ENCODE measurements around the gene RGS10. TPM values are rescaled to one million over a fixed set of nuclear protein-coding genes. Genes with fewer than 3 reads are reported as not detected.

The RGS10 gene
- total and polyA plus RNA-seq, 10 of the 15 experiments (the other 5 are each of a cell fraction or from before 2014, with no cell fraction given): 72.8 to 193 (median 127) TPM

DNA sequence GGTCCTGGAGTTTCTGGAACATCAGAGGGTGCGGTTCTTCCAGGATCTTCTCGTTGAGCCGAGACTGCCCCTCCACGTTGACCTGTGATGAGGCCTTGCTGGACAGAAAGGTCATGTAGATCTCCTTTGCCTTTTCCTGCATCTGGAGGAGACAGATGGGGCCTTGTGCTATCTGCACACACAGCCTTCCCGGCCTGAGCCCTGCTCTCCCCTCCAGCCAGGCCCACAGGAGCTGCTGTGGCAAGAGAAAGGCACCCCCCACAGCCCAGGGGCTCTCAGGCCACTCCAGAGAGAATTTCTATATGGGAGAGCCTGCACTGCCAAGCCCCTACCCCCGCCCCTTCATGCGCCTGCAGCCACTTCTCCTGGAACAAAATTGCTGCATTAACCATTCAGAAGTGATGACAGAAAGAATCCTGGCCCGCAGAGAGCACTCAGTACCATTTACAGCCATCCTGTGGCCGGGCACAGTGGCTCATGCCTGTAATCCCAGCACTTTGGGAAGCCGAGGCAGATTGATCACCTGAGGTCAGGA, 26.9 kb downstream of the RGS10 start (continued):
- TF ChIP-seq, protein P1, sequence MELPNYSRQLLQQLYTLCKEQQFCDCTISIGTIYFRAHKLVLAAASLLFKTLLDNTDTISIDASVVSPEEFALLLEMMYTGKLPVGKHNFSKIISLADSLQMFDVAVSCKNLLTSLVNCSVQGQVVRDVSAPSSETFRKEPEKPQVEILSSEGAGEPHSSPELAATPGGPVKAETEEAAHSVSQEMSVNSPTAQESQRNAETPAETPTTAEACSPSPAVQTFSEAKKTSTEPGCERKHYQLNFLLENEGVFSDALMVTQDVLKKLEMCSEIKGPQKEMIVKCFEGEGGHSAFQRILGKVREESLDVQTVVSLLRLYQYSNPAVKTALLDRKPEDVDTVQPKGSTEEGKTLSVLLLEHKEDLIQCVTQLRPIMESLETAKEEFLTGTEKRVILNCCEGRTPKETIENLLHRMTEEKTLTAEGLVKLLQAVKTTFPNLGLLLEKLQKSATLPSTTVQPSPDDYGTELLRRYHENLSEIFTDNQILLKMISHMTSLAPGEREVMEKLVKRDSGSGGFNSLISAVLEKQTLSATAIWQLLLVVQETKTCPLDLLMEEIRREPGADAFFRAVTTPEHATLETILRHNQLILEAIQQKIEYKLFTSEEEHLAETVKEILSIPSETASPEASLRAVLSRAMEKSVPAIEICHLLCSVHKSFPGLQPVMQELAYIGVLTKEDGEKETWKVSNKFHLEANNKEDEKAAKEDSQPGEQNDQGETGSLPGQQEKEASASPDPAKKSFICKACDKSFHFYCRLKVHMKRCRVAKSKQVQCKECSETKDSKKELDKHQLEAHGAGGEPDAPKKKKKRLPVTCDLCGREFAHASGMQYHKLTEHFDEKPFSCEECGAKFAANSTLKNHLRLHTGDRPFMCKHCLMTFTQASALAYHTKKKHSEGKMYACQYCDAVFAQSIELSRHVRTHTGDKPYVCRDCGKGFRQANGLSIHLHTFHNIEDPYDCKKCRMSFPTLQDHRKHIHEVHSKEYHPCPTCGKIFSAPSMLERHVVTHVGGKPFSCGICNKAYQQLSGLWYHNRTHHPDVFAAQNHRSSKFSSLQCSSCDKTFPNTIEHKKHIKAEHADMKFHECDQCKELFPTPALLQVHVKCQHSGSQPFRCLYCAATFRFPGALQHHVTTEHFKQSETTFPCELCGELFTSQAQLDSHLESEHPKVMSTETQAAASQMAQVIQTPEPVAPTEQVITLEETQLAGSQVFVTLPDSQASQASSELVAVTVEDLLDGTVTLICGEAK (IDR thresholded peaks at IDR 0.05; ENCODE audit: borderline replicate concordance): no peak
- TF ChIP-seq NR2C1 (IDR thresholded peaks at IDR 0.05) (no peak), EZH2 (IDR thresholded peaks at IDR 0.05; ENCODE audit: borderline replicate concordance, control insufficient read depth, low read depth, low read length) (no peak), TARDBP (IDR thresholded peaks at IDR 0.05; ENCODE audit: borderline replicate concordance) (no peak)
- TF ChIP-seq, protein P2, sequence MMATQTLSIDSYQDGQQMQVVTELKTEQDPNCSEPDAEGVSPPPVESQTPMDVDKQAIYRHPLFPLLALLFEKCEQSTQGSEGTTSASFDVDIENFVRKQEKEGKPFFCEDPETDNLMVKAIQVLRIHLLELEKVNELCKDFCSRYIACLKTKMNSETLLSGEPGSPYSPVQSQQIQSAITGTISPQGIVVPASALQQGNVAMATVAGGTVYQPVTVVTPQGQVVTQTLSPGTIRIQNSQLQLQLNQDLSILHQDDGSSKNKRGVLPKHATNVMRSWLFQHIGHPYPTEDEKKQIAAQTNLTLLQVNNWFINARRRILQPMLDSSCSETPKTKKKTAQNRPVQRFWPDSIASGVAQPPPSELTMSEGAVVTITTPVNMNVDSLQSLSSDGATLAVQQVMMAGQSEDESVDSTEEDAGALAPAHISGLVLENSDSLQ (IDR thresholded peaks at IDR 0.05): no peak

DNA sequence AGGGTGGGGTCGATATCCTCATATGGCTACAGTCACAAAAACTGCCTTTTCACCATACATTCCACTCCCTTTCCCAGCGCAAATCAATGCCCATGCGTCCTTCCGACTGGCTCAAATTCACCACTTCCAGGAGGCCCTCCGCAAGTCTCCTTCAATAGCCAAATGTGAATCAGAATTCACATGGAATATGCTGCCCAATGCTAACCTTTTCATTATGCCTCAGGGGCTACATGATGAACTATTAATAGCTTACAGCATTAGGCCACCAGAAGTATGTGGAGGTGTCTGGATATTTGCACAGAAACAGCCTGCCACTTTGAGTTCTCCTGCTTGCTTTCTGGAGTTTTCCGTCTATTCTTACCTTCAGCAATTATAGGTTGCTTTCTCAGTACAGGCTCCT, 27.7 kb downstream of the RGS10 start:
- no peak for TF ChIP-seq FOXK2 (IDR thresholded peaks at IDR 0.05)
- TF ChIP-seq ZNF622 (IDR thresholded peaks at IDR 0.05): no peak
- TF ChIP-seq EP300 (IDR thresholded peaks at IDR 0.05; ENCODE audit: borderline replicate concordance in 1 of 2, control insufficient read depth in 1 of 2, low read depth in 2 of 2, low read length in 2 of 2): no peak
- TF ChIP-seq, protein P3, sequence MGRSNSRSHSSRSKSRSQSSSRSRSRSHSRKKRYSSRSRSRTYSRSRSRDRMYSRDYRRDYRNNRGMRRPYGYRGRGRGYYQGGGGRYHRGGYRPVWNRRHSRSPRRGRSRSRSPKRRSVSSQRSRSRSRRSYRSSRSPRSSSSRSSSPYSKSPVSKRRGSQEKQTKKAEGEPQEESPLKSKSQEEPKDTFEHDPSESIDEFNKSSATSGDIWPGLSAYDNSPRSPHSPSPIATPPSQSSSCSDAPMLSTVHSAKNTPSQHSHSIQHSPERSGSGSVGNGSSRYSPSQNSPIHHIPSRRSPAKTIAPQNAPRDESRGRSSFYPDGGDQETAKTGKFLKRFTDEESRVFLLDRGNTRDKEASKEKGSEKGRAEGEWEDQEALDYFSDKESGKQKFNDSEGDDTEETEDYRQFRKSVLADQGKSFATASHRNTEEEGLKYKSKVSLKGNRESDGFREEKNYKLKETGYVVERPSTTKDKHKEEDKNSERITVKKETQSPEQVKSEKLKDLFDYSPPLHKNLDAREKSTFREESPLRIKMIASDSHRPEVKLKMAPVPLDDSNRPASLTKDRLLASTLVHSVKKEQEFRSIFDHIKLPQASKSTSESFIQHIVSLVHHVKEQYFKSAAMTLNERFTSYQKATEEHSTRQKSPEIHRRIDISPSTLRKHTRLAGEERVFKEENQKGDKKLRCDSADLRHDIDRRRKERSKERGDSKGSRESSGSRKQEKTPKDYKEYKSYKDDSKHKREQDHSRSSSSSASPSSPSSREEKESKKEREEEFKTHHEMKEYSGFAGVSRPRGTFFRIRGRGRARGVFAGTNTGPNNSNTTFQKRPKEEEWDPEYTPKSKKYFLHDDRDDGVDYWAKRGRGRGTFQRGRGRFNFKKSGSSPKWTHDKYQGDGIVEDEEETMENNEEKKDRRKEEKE (IDR thresholded peaks at IDR 0.05): no peak
- FAIRE-seq (no peak), DNase-seq (ENCODE audit: low read depth, low spot score) (no peak), ATAC-seq (no peak)
- peaks cover 43% of the 10 kb centered on the region for H3K4me1 ChIP-seq (ENCODE audit: control insufficient read depth, insufficient read depth, low read length)
- peaks cover 11 to 22% of the 10 kb centered on the region in 2 experiments for H3K36me3 ChIP-seq (ENCODE audit: control insufficient read depth in 2 of 2, insufficient read depth in 2 of 2, low read length in 1 of 2)
- RAD21 ChIA-PET (ENCODE audit: unreplicated experiment): interaction anchor here (1.4 to 1.5 kb wide), 2 partner anchors 23 to 37 kb away, joined by 3 read pairs; no protein-coding TSS in a partner anchor
- WGBS (ENCODE audit: insufficient coverage, insufficient replicate concordance, low lambda C conversion rate, missing lambda C conversion rate): 80% methylated on average over 6 of the region's 6 CpGs
- H3K9ac ChIP-seq (ENCODE audit: control insufficient read depth, insufficient read depth, low read length): no peak overlapping the region
- H2AFZ ChIP-seq (ENCODE audit: control insufficient read depth, low read depth, low read length): no peak overlapping the region
- no peaks in the 10 kb centered on the region for H3K9me3 ChIP-seq (replicated peaks; ENCODE audit: control insufficient read depth, insufficient read depth, low read length)
- POLR2A ChIA-PET: interaction anchor here (0.7 kb wide), 1 partner anchor 13 kb away, joined by 3 read pairs; no protein-coding TSS in a partner anchor
- BruUV-seq (replicated peaks): TSS peak; percentile 20
- peaks cover 3% of the 10 kb centered on the region for H3K79me2 ChIP-seq (ENCODE audit: control insufficient read depth, insufficient read depth, low read length)
- H3K4me3 ChIP-seq: no peak overlapping the region
- intact Hi-C loops (cut with micrococcal nuclease; ENCODE audit: unreplicated experiment): no loop called here
- H3K27me3 ChIP-seq (replicated peaks in 1 of 2; ENCODE audit: control insufficient read depth in 2 of 2, insufficient read depth in 2 of 2, low read length in 1 of 2): no peaks in the 10 kb centered on the region
- no peak overlapping the region for H3K4me2 ChIP-seq (ENCODE audit: control insufficient read depth, insufficient read depth)
- H3K27ac ChIP-seq (ENCODE audit: control insufficient read depth, insufficient read depth): no peak overlapping the region
- SMC1A ChIA-PET (ENCODE audit: uncharacterized antibody, unreplicated experiment): interaction anchor here (7.5 kb wide), 1 partner anchor 24 kb away, joined by 62 read pairs; no protein-coding TSS in a partner anchor
- no peaks in the 10 kb centered on the region for H4K20me1 ChIP-seq (ENCODE audit: control insufficient read depth, insufficient read depth)
- in situ Hi-C loops (cut with MboI): no loop called here
- CTCF ChIA-PET: interaction anchor here (1.9 to 4.7 kb wide), 2 partner anchors 26 to 28 kb away, joined by 6 to 45 read pairs; partner anchors contain the start of gene RGS10
